HG02623 (cell line): Measurements from ENCODE around the gene MAGI2.
"Not testable (repeated sequence)": the region's sequence is repeated elsewhere in the genome, so short reads cannot be mapped to it uniquely, and the experiment has no call there.

ENCODE experiments used
- ATAC-seq: cut with Tn5 transposase; IDR thresholded peaks from one replicate; pipeline ENCODE4 v1.9.1; 2021; ENCODE audit warnings: moderate library complexity; ENCODE audit not compliant: unreplicated experiment

Gene MAGI2

GRCh38 chr7:78967561-78967960 lies 485.9 kb downstream of the MAGI2 start:
- ATAC-seq, result not testable (repeated sequence)

DNA sequence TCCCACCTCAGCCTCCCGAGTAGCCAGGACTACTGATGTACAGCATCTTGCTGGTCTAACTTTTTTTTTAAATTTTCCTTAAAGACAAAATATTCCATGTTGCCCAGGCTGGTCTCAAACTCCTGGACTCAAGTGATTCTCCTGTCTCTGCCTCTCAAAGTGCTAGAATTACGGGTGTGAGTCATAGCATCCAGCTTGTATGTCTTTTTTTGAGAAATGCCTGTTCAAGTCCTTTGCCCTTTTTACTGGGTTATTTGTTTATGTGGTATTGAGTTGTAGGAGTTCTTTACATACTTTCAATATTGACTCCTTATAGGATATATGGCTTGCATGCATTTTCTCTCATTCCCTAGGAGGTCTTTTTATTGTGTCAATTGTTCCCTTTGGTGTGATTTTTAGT lies 486.4 kb downstream of the MAGI2 start:
- ATAC-seq, result no peak

- no peak for ATAC-seq
Observed at GRCh38 chr7:78959477-78959876, 494.0 kb downstream of the MAGI2 start.

DNA sequence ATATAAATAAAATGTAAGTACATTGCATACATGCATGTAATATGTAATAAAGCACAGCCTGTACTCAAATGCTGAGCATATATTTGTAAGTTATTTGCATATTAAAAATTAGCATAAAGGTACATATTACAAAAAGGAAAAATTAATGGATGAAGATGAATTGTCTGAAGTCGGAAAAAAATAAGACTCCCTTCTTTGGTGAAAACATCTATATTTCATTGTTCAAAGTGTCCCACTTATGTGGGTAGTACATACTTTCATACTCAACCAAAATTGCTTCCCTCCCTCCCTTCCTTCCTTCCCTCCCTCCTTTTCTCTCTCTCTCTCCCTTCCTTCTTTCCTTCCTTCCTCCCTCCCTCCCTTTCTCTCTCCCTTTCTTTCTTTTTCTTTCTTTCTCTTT lies 498.1 kb downstream of the MAGI2 start:
- ATAC-seq, result no peak

DNA sequence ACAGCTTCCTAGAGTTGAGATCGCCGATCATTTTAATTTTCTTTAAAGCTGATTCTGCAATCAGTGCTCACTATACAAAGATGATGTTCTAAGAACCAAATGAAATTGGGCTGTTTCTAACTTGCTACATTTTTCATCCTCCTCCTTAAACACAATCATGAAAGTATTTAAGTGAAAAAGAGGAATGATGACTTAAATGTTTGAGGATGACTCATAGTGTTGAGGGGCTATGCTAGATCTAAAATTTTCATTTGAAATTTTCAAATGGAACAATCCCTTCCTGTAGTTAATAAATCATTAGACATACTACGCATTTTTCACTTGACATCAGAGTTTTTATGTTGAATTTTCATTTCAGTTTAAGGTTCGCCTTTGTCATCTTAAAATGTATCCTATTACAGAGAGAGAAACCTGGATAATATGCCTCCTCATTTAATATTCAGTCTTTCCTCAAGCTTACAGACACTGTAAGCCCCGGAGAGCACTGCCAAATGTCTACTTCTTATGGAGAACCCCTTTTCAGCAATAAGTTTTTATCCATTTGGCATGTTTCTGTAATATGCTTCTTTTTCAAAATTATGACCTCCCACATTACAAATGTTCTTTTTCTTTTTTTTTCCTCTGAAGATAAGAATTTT lies 499.6 kb downstream of the MAGI2 start:
- no peak for ATAC-seq

- ATAC-seq, result no peak
Observed at GRCh38 chr7:78953090-78953489, 500.4 kb downstream of the MAGI2 start.

DNA sequence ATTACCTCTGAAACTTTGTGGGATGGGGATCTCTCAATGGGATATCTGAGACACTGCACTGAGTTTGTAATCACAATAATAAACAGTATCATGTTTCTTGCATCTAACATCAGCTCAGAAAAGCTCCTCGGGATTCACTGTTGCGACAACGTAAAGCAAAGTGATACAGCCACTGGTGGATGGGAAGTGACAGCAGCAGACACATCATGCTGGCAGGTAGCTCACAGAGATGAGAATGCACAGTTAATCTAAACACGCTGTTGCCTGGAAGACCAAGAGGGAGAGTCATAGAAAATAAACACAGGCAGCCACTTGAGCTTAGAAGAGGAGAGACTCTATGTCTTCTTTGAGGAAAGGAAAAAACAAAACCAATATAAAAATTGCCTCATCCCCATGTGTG lies 513.8 kb downstream of the MAGI2 start:
- no peak for ATAC-seq

DNA sequence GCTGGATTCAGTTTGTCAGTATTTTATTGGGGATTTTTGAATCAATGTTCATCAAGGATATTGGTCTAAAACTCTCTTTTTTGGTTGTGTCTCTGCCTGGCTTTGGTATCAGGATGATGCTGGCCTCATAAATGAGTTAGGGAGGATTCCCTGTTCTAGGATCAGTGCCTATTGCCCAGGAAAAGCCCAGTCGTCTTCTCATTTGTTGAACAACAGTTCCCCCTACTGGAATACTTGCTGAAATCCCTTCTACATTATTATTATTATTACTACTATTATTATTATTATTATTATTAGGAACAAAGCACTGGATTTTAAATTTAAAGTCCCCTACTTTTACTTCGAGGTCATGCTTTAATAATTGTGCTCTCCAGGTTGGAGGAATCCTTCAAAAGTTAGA lies 528.9 kb downstream of the MAGI2 start:
- no peak for ATAC-seq

GRCh38 chr7:78912781-78913180 lies 540.7 kb downstream of the MAGI2 start:
- ATAC-seq, result no peak

- ATAC-seq, result no peak
Observed at GRCh38 chr7:78906735-78907134, 546.7 kb downstream of the MAGI2 start.

DNA sequence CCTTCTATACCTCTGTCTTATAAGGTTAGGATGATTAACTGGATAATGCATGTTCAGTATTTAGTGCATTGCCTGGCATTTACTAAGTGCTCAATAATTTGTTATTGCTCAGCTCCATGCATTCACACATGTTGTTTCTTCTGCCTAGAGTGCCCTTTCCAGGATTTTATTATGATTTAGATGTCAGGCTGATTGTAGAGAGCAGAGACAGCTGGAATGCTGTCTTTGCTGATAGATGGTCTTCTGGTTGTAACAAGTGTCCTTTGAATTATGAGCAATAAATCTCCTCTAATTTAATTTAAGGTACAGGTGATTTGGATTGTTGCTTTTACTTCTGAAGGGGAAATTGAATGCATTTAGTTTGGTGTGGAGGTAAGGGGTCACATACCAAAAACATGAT lies 548.0 kb downstream of the MAGI2 start:
- no peak for ATAC-seq

- no peak for ATAC-seq
Observed at GRCh38 chr7:78904983-78905382, 548.5 kb downstream of the MAGI2 start.

GRCh38 chr7:78901566-78901965 lies 551.9 kb downstream of the MAGI2 start:
- ATAC-seq, result no peak

DNA sequence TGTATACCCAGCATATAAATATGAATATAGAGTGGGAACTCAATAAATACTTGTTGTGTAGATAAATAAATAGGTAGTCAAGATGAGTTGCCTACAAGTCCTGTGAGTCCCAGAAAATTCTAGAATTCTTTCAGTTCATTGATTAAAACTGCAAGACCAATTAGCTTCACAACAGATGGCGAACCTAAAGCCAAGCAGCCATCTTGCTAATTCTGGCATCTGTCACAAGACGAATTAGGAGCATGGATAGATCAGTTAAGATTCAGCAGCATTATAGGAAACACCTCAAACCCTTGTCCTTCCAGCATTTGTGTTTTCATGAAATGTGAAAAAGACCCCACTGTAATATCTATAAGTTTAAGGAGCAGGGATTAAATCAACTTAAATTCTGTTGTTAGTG lies 552.7 kb downstream of the MAGI2 start:
- ATAC-seq, result no peak

- no peak for ATAC-seq
Observed at GRCh38 chr7:78895393-78895792, 558.1 kb downstream of the MAGI2 start.

GRCh38 chr7:78879206-78879605 lies 574.3 kb downstream of the MAGI2 start:
- ATAC-seq, result no peak

DNA sequence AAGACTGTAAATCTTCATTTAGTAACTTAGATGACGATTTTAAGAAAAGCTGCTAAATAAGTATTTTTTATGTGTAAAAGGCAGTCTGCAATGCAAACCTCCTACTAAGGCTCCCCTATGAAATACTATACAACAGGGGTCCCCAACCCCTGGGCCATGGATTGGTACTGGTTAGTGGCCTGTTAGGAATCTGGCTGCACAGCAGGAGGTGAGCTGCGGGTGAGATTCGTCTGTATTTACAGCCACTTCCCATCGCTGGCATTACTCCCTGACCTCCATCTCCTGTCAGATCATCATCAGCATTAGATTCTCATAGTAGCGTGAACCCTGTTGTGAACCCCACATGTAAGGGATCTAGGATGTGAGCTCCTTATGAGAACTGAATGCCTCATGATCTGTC lies 580.4 kb downstream of the MAGI2 start:
- no peak for ATAC-seq

DNA sequence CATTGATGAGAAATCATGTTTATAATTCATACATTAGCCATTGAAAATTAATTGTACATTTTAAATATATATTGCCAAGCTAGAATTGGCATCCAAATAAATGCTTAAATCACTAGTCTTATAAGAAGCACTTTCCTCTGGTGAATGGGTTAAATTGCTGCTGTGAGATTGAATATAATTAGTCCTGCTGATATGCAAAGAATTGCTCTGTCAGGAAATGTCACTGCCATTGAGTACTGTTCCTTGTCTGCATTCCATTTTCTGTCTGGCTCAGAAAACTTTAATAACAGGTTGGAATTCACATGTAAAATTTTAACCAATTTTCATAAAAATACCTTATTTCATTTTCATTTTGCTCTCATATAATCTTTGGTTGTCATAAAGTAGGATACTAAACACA lies 589.1 kb downstream of the MAGI2 start:
- ATAC-seq, result no peak

DNA sequence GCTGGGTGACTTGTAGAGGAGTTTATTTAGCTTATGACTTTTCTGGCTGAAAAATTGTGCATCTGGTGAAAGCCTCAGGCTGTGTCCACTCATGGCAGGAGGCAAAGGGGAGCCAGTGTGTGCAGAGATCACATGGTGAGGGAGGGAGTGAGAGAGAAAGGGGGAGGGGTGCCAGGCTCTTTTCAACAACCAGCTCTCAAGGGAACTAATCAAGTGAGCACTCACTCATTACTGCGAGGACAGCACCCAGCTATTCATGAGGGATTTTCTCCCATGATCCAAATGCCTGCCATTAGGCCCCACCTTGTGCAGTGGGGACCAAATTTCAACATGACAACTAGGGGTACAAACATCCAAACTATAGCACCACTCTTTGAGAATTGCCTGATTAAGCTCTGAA lies 590.2 kb downstream of the MAGI2 start:
- no peak for ATAC-seq

- ATAC-seq, result no peak
Observed at GRCh38 chr7:78862411-78862900, 591.0 kb downstream of the MAGI2 start.

DNA sequence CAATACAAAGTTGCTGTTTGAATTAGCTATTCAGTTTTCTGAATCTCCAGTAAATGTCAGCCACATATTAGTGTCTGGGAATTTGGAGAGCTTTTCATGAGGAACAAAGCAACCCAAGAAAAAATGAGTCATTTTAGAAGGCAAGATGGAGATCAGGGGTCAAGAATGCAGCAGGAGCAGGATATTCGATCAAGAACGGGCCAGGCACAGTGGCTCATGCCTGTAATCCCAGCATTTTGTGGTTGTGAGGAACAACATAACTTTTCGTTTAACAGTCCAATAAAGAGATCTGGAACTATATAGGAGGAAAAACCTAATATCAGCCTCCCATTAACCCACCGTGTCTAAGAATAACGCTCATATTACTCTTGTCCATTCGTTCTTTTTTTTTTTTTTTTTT lies 600.5 kb downstream of the MAGI2 start:
- no peak for ATAC-seq

GRCh38 chr7:78850093-78850740 lies 603.2 kb downstream of the MAGI2 start:
- ATAC-seq, result no peak

DNA sequence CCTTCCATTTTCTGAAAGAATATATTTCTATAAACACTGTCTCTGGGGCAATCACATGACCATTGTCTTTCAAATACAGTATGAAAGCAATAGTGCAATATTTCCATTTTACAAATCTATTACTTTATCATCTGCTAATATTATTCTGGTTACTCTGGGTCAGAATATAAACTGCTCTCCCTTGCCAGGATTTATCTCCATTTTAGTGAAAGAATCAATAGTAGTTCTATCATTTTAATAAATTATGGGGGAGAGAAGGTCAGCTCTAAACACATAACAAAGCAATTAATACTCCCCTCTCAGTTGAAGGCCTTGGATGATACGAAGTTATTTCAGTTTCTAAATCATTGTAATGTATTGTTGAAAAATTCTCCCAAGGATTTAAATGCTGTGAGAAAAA lies 608.3 kb downstream of the MAGI2 start:
- no peak for ATAC-seq
